Bronchial epithelial cell (primary cell): Measurements from ENCODE around the gene ITPKB. TPM values are rescaled to one million over a fixed set of nuclear protein-coding genes. Genes with fewer than 3 reads are reported as not detected.

Experiments
- DNase-seq: peaks from one replicate; pipeline ENCODE4 v3.0.0-alpha.2; 2010; ENCODE audit warnings: low read depth
- FAIRE-seq: peaks from 2 replicates; lab custom pipeline; 2011; peaks lifted over from hg19 to GRCh38; lab: Jason Lieb, UNC
- H3K27me3 ChIP-seq: 2 replicates; pipeline ENCODE4 v1.5.1; 2011; ENCODE audit warnings: low read length; ENCODE audit not compliant: control insufficient read depth, insufficient read depth
- H3K36me3 ChIP-seq: 2 replicates; pipeline ENCODE4 v1.5.1; 2011; ENCODE audit warnings: low read length; ENCODE audit not compliant: control insufficient read depth, insufficient read depth
- H3K4me3 ChIP-seq: 2 replicates; pipeline ENCODE4 v1.5.1; 2011; ENCODE audit warnings: mild to moderate bottlenecking, low read depth, low read length, control low read depth
- total RNA-seq: library from RNA; depleted of rRNA; stranded (reverse); fragments of >200 nt; gene quantifications from 2 replicates; pipeline ENCODE4 v1.2.1, GENCODE V29; 2014
- TF ChIP-seq, protein P1 (sequence below): IDR thresholded peaks from 2 replicates; pipeline ENCODE4 v1.5.1; 2011; ENCODE audit warnings: mild to moderate bottlenecking, moderate library complexity, low read length, control low read depth, inconsistent platforms; ENCODE audit not compliant: insufficient read depth, severe bottlenecking

ITPKB gene
- total RNA-seq, 1 donor from 2014 or later = 1.3 TPM

DNA sequence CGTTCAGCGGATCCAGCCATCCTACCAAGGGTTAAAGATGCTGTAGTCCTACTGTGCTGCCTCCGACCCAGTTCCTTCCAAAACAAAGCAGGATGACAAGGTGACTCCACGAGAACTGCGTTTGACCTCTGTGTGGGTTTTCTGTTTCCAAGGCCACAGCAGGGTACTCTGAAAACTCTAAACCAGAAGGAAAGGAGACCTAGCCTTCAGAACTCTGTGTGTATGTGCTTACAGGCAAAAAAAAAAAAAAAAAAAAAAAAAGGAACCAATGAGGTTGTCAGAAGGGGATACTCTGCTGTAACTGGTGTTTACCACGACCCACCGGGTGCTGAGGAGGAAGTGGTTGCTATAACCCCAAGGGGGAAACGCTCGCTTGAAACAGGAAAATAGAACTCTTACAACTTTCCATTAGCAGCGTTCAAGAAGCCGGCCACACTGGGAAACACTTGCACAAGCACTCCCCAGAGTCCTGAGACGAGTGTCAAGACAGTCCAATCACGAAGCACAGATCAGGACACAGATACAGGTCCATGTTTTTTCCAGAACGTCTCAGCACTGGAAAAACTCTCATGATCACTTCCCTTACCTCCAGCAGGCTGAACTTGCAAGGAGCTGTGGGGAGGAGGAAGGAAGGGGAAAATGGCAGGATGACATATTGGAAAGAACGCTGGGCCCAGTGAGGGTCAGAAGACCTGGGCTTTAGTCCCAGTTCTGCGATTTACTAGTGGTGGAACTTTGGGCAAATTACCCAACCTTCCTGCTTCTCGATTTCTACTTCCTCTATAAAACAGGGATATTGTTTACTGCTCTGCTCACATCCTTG lies 64.0 kb downstream of the ITPKB start:
- no peak overlapping the region for H3K4me3 ChIP-seq
- no peaks in the 10 kb centered on the region for H3K27me3 ChIP-seq
- FAIRE-seq (no peak), DNase-seq (no peak)
- no peaks in the 10 kb centered on the region for H3K36me3 ChIP-seq
- TF ChIP-seq, protein P1, sequence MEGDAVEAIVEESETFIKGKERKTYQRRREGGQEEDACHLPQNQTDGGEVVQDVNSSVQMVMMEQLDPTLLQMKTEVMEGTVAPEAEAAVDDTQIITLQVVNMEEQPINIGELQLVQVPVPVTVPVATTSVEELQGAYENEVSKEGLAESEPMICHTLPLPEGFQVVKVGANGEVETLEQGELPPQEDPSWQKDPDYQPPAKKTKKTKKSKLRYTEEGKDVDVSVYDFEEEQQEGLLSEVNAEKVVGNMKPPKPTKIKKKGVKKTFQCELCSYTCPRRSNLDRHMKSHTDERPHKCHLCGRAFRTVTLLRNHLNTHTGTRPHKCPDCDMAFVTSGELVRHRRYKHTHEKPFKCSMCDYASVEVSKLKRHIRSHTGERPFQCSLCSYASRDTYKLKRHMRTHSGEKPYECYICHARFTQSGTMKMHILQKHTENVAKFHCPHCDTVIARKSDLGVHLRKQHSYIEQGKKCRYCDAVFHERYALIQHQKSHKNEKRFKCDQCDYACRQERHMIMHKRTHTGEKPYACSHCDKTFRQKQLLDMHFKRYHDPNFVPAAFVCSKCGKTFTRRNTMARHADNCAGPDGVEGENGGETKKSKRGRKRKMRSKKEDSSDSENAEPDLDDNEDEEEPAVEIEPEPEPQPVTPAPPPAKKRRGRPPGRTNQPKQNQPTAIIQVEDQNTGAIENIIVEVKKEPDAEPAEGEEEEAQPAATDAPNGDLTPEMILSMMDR = no peak

- Histone ChIP-seq H3K36me3 (no peaks in the 10 kb centered on the region), H3K27me3 (no peaks in the 10 kb centered on the region), H3K4me3 (no peak overlapping the region)
- no peak for FAIRE-seq
- no peak for DNase-seq
- TF ChIP-seq, protein P1 = no peak
Observed at GRCh38 chr1:226672339-226672762, 66.7 kb downstream of the ITPKB start.

GRCh38 chr1:226671277-226671676 lies 67.8 kb downstream of the ITPKB start:
- H3K36me3 ChIP-seq = no peaks in the 10 kb centered on the region
- FAIRE-seq (no peak), DNase-seq (no peak)
- no peak overlapping the region for H3K4me3 ChIP-seq
- TF ChIP-seq, protein P1 = no peak
- no peaks in the 10 kb centered on the region for H3K27me3 ChIP-seq

GRCh38 chr1:226670073-226670472 lies 69.0 kb downstream of the ITPKB start:
- no peaks in the 10 kb centered on the region for H3K36me3 ChIP-seq

GRCh38 chr1:226668173-226668560 lies 70.9 kb downstream of the ITPKB start:
- TF ChIP-seq, protein P1 = no peak

More at GRCh38 chr1:226670073-226670472, 69.0 kb downstream of the ITPKB start:
- DNase-seq (no peak), FAIRE-seq (no peak)
- Histone ChIP-seq H3K4me3 (no peak overlapping the region), H3K27me3 (no peaks in the 10 kb centered on the region)
- TF ChIP-seq, protein P1 = no peak

More at GRCh38 chr1:226668173-226668560, 70.9 kb downstream of the ITPKB start:
- no peak overlapping the region for H3K4me3 ChIP-seq
- FAIRE-seq = no peak
- H3K27me3 ChIP-seq = no peaks in the 10 kb centered on the region
- DNase-seq = no peak
- H3K36me3 ChIP-seq = no peaks in the 10 kb centered on the region
